Kidney (tissue), 14 donors: ENCODE data around the gene TAF3. TPM values are rescaled to one million over a fixed set of nuclear protein-coding genes. Genes with fewer than 3 reads are reported as not detected.

Experiments used
- DNase-seq, 5 donors: peaks; one replicate each; pipeline ENCODE4 v3.0.0-alpha.2; 2013 to 2020
- FAIRE-seq: peaks from 2 replicates; lab custom pipeline; 2012; peaks lifted over from hg19 to GRCh38; lab: Jason Lieb, UNC
- H3K27ac ChIP-seq, 2 donors: one replicate each; pipeline ENCODE4 v1.7.0; 2013; ENCODE audit warnings: low read depth in 2 of 2, low read length in 2 of 2, inconsistent platforms in 1 of 2
- H3K27me3 ChIP-seq: one replicate; pipeline ENCODE4 v1.7.1; 2013; ENCODE audit warnings: low read length, inconsistent platforms; ENCODE audit not compliant: control insufficient read depth, insufficient read depth
- H3K36me3 ChIP-seq, 3 donors: one replicate each; pipeline versions ENCODE4 v1.7.0 to v1.7.1; 2013; ENCODE audit warnings: low read length in 3 of 3, control low read depth in 1 of 3, inconsistent platforms in 1 of 3; ENCODE audit not compliant: insufficient read depth in 3 of 3, control insufficient read depth in 2 of 3
- H3K4me1 ChIP-seq, 3 donors: one replicate each; pipeline versions ENCODE4 v1.7.0 to v1.7.1; 2013; ENCODE audit warnings: low read length in 3 of 3, inconsistent platforms in 1 of 3, low read depth in 1 of 3; ENCODE audit not compliant: control insufficient read depth in 2 of 3, insufficient read depth in 2 of 3
- H3K4me3 ChIP-seq, 3 donors: one replicate each; pipeline versions ENCODE4 v1.7.0 to v1.8.1; 2013; ENCODE audit warnings: low read length in 3 of 3, control low read depth in 1 of 3, inconsistent platforms in 1 of 3
- H3K9ac ChIP-seq, 3 donors: one replicate each; pipeline versions ENCODE4 v1.7.0 to v1.7.1; 2013; ENCODE audit warnings: low read length in 3 of 3, control low read depth in 1 of 3, inconsistent platforms in 1 of 3
- H3K9me3 ChIP-seq, 3 donors: one replicate each; pipeline versions ENCODE4 v1.7.0 to v1.7.1; 2013; ENCODE audit warnings: low read length in 3 of 3, control low read depth in 1 of 3, inconsistent platforms in 1 of 3; ENCODE audit not compliant: control insufficient read depth in 2 of 3, insufficient read depth in 1 of 3
- CTCF ChIP-seq: IDR thresholded peaks from 3 replicates; pipeline ENCODE4 v1.5.1; 2012; ENCODE audit warnings: mild to moderate bottlenecking, moderate library complexity, borderline replicate concordance; ENCODE audit not compliant: insufficient read depth; ENCODE audit errors: extremely low read depth
- intact Hi-C: fragments of 100-400 bp; cut with DNase I; formaldehyde crosslinking; loops from one replicate; pipeline ENCODE4 v1.11.1; 2022
- polyA plus RNA-seq: library from polyadenylated mRNA; stranded (reverse); fragments of 350-450 nt; fragmentation: Illumina TruSeq; extraction: RNeasy Lipid Tissue Mini Kit (QIAGEN cat#74804); gene quantifications from one replicate; pipeline ENCODE4 v1.2.3, GENCODE V29; 2014; ENCODE audit warnings: low read depth, low replicate concordance; ENCODE audit not compliant: insufficient read depth
- total RNA-seq: library from RNA; stranded (reverse); fragmentation: NEBNext Ultra II Directional; extraction: Animal tissue kit (Norgen Biotek cat#: 25700); gene quantifications from one replicate; pipeline ENCODE4 v1.2.1, GENCODE V29; 2021
- donor health status: control.
- donor health status: control.
- donor health status: control.
- donor health status: control.
- donor health status: control.
- donor health status: DM: yes; HTN: yes; CAD: no.
- donor health status: Normal renal cell carcinoma (clear cell type).

TAF3 gene
- total and polyA plus RNA-seq, 2 donors from 2014 or later: 4.0 to 8.7 TPM

GRCh38 chr10:7967035-7967434 is 148.7 kb downstream of the TAF3 start:
- Histone ChIP-seq H3K4me3 (no peak overlapping the region), H3K4me1 (no peaks in the 10 kb centered on the region), H3K36me3 (peaks cover 2 to 8% (median 5%) of the 10 kb centered on the region in 3 donors), H3K9me3 (no peaks in the 10 kb centered on the region), H3K9ac (no peak overlapping the region), H3K27ac (no peak overlapping the region), H3K27me3 (no peaks in the 10 kb centered on the region)
- no peak for FAIRE-seq
- TF ChIP-seq CTCF: no peak
- DNase-seq: no peak
- intact Hi-C loops: no loop called here

- Histone ChIP-seq H3K36me3 (peaks cover 2 to 8% (median 5%) of the 10 kb centered on the region in 3 donors), H3K9me3 (no peaks in the 10 kb centered on the region), H3K27me3 (no peaks in the 10 kb centered on the region), H3K9ac (no peak overlapping the region), H3K27ac (no peak overlapping the region), H3K4me3 (no peak overlapping the region), H3K4me1 (no peaks in the 10 kb centered on the region)
- intact Hi-C loops: no loop called here
- TF ChIP-seq CTCF: no peak
- FAIRE-seq: no peak
- no peak for DNase-seq
Observed at GRCh38 chr10:7968510-7969112, 150.3 kb downstream of the TAF3 start.

- FAIRE-seq (no peak), DNase-seq (no peak)
- H3K27me3 ChIP-seq: no peaks in the 10 kb centered on the region
- H3K9me3 ChIP-seq: no peaks in the 10 kb centered on the region
- no peaks in the 10 kb centered on the region for H3K4me1 ChIP-seq
- no peak for TF ChIP-seq CTCF
- H3K27ac ChIP-seq: no peak overlapping the region
- no peak overlapping the region for H3K4me3 ChIP-seq
- no peak overlapping the region for H3K9ac ChIP-seq
- H3K36me3 ChIP-seq: peaks cover under 1 to 2% (median 2%) of the 10 kb centered on the region in 3 donors
- intact Hi-C loops: no loop called here
Observed at GRCh38 chr10:7969623-7970022, 151.3 kb downstream of the TAF3 start.

- no peak overlapping the region for H3K9ac ChIP-seq
- H3K4me1 ChIP-seq: no peaks in the 10 kb centered on the region
- TF ChIP-seq CTCF: no peak
- no peaks in the 10 kb centered on the region for H3K36me3 ChIP-seq
- H3K9me3 ChIP-seq: no peaks in the 10 kb centered on the region
- H3K4me3 ChIP-seq: no peak overlapping the region
- no peak overlapping the region for H3K27ac ChIP-seq
- no peaks in the 10 kb centered on the region for H3K27me3 ChIP-seq
- DNase-seq: no peak
- no peak for FAIRE-seq
- intact Hi-C loops: no loop called here
Observed at GRCh38 chr10:7971949-7972348, 153.6 kb downstream of the TAF3 start.
